Loucy (cell line): ENCODE data around the gene ZBTB42.

ENCODE experiments used
- CTCF ChIP-seq: fragments of 200-600 bp; sonication (generic); conservative IDR thresholded peaks from 2 replicates; pipeline ENCODE4 v1.5.1; 2014; ENCODE audit warnings: mild to moderate bottlenecking, antibody characterized with exemption, low read length
- EZH2phosphoT487 ChIP-seq: fragments of 200-600 bp; IDR thresholded peaks from 2 replicates; pipeline ENCODE4 v1.6.1; 2018; ENCODE audit warnings: antibody characterized with exemption, mild to moderate bottlenecking, moderate library complexity, borderline replicate concordance

DNA sequence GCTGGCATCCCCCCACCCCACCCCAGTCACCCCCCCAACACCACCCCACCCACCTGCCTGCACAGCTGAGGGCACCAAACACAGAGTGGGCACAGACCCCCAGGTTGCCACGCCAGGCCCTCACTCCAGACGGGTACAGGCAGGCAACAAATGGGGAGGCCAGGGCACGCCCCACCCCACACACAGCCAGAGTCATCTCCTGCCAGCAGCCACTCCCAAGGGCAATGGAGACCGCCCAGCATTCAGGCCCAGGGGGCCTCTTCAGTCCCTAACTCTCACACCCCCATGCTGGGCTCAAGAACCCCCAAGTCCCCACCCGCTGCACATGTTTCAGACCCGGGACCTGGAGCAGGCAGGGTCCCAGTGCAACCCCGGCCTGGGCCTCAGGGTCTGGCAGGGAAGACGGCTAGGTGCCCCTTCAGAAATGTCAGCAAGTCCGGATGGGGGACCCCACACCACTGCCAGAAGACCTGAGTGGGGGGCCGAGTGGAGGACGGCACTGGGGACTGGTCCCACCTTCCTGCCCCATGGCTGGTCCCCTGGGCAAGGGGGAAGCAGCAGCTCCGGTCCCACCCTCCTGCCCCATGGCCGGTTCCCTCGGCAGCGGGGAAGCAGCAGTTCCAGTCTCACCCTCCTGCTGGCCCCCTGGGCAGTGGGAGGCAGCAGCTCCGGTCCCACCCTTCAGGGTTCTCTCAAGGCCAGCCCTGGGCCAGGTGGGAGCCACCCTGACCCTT is 17.2 kb upstream of the ZBTB42 start:
- TF ChIP-seq CTCF: no peak
- TF ChIP-seq EZH2phosphoT487: no peak
